KMS-11 (cell line): ENCODE measurements around the gene GPHA2.

ENCODE experiments used
- H2AFZ ChIP-seq: fragments of 200-600 bp; sonication (generic); 2 replicates; pipeline ENCODE4 v1.6.1; 2016; ENCODE audit warnings: antibody characterized with exemption, mixed run types, low read depth
- H3K27ac ChIP-seq: fragments of 200-600 bp; sonication (generic); 2 replicates; pipeline ENCODE4 v1.6.1; 2016; ENCODE audit warnings: mild to moderate bottlenecking, mixed run types
- H3K27me3 ChIP-seq: fragments of 200-600 bp; sonication (generic); 2 replicates; pipeline ENCODE4 v1.6.1; 2017; ENCODE audit warnings: mild to moderate bottlenecking, low read depth, mixed run types, moderate library complexity; ENCODE audit not compliant: insufficient read depth
- H3K36me3 ChIP-seq: fragments of 200-600 bp; sonication (generic); 2 replicates; pipeline ENCODE4 v1.6.1; 2017; ENCODE audit warnings: mild to moderate bottlenecking, mixed run types; ENCODE audit not compliant: insufficient read depth
- H3K4me1 ChIP-seq: fragments of 200-600 bp; sonication (generic); 2 replicates; pipeline ENCODE4 v1.6.1; 2016; ENCODE audit warnings: mild to moderate bottlenecking, low read depth, mixed run types; ENCODE audit not compliant: poor library complexity, severe bottlenecking
- H3K4me2 ChIP-seq: fragments of 200-600 bp; sonication (generic); 2 replicates; pipeline ENCODE4 v1.7.0; 2016; ENCODE audit warnings: mild to moderate bottlenecking, mixed run types
- H3K4me3 ChIP-seq: fragments of 200-600 bp; sonication (generic); IDR thresholded peaks from 2 replicates; pipeline ENCODE4 v1.6.1; 2017; ENCODE audit warnings: low read depth, low read length, mixed read lengths; ENCODE audit not compliant: insufficient read depth
- H3K79me2 ChIP-seq: fragments of 200-600 bp; sonication (generic); 2 replicates; pipeline ENCODE4 v1.6.1; 2016; ENCODE audit warnings: low read depth, mixed run types; ENCODE audit not compliant: insufficient read depth
- H3K9ac ChIP-seq: fragments of 200-600 bp; sonication (generic); 2 replicates; pipeline ENCODE4 v1.6.1; 2016; ENCODE audit warnings: mild to moderate bottlenecking, mixed run types
- H4K20me1 ChIP-seq: fragments of 200-600 bp; sonication (generic); 2 replicates; pipeline ENCODE4 v1.6.1; 2016; ENCODE audit warnings: mild to moderate bottlenecking, mixed run types; ENCODE audit not compliant: insufficient read depth
- TF ChIP-seq, protein P1 (sequence below): fragments of 200-600 bp; sonication (generic); conservative IDR thresholded peaks from 2 replicates; pipeline ENCODE4 v1.6.1; 2017; ENCODE audit warnings: low read depth, mild to moderate bottlenecking, antibody characterized with exemption, low read length, moderate library complexity, mixed read lengths

Gene GPHA2

GRCh38 chr11:64930340-64930739 is 5.4 kb downstream of the GPHA2 start:
- H3K4me2 ChIP-seq: no peak overlapping the region
- H2AFZ ChIP-seq: no peak overlapping the region
- TF ChIP-seq, protein P1, sequence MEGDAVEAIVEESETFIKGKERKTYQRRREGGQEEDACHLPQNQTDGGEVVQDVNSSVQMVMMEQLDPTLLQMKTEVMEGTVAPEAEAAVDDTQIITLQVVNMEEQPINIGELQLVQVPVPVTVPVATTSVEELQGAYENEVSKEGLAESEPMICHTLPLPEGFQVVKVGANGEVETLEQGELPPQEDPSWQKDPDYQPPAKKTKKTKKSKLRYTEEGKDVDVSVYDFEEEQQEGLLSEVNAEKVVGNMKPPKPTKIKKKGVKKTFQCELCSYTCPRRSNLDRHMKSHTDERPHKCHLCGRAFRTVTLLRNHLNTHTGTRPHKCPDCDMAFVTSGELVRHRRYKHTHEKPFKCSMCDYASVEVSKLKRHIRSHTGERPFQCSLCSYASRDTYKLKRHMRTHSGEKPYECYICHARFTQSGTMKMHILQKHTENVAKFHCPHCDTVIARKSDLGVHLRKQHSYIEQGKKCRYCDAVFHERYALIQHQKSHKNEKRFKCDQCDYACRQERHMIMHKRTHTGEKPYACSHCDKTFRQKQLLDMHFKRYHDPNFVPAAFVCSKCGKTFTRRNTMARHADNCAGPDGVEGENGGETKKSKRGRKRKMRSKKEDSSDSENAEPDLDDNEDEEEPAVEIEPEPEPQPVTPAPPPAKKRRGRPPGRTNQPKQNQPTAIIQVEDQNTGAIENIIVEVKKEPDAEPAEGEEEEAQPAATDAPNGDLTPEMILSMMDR: no peak
- H4K20me1 ChIP-seq: no peaks in the 10 kb centered on the region
- H3K36me3 ChIP-seq: no peaks in the 10 kb centered on the region
- H3K4me1 ChIP-seq: no peaks in the 10 kb centered on the region
- no peaks in the 10 kb centered on the region for H3K79me2 ChIP-seq
- H3K27ac ChIP-seq: no peak overlapping the region
- no peaks in the 10 kb centered on the region for H3K27me3 ChIP-seq
- H3K4me3 ChIP-seq: no peak overlapping the region
- H3K9ac ChIP-seq: no peak overlapping the region

- no peaks in the 10 kb centered on the region for H3K27me3 ChIP-seq
- no peaks in the 10 kb centered on the region for H4K20me1 ChIP-seq
- H3K4me3 ChIP-seq: no peak overlapping the region
- H3K79me2 ChIP-seq: no peaks in the 10 kb centered on the region
- no peak overlapping the region for H2AFZ ChIP-seq
- H3K4me2 ChIP-seq: no peak overlapping the region
- TF ChIP-seq, protein P1: no peak
- H3K9ac ChIP-seq: no peak overlapping the region
- no peaks in the 10 kb centered on the region for H3K36me3 ChIP-seq
- H3K4me1 ChIP-seq: no peaks in the 10 kb centered on the region
- no peak overlapping the region for H3K27ac ChIP-seq
These were observed 6.1 kb downstream of the GPHA2 start for GRCh38 chr11:64929625-64930024.

GRCh38 chr11:64928957-64929356 is 6.7 kb downstream of the GPHA2 start:
- no peak overlapping the region for H3K9ac ChIP-seq
- TF ChIP-seq, protein P1: no peak
- no peak overlapping the region for H3K27ac ChIP-seq
- H3K27me3 ChIP-seq: no peaks in the 10 kb centered on the region
- no peaks in the 10 kb centered on the region for H3K4me1 ChIP-seq
- no peaks in the 10 kb centered on the region for H4K20me1 ChIP-seq
- H2AFZ ChIP-seq: no peak overlapping the region
- no peak overlapping the region for H3K4me2 ChIP-seq
- H3K4me3 ChIP-seq: no peak overlapping the region
- H3K36me3 ChIP-seq: no peaks in the 10 kb centered on the region
- H3K79me2 ChIP-seq: no peaks in the 10 kb centered on the region

GRCh38 chr11:64926689-64927088 is 9.0 kb downstream of the GPHA2 start:
- H3K27me3 ChIP-seq: no peaks in the 10 kb centered on the region
- H2AFZ ChIP-seq: no peak overlapping the region
- TF ChIP-seq, protein P1: no peak
- H3K9ac ChIP-seq: no peak overlapping the region
- no peak overlapping the region for H3K27ac ChIP-seq
- H3K79me2 ChIP-seq: no peaks in the 10 kb centered on the region
- no peak overlapping the region for H3K4me3 ChIP-seq
- H3K36me3 ChIP-seq: no peaks in the 10 kb centered on the region
- H3K4me1 ChIP-seq: peaks cover 6% of the 10 kb centered on the region
- H3K4me2 ChIP-seq: no peak overlapping the region
- H4K20me1 ChIP-seq: no peaks in the 10 kb centered on the region
